MCF 10A (cell line): ENCODE data around the gene RUBCN. TPM values are rescaled to one million over a fixed set of nuclear protein-coding genes. Genes with fewer than 3 reads are reported as not detected.

ENCODE experiments used
- BruUV-seq: library from RNA; stranded (reverse); fragments of 400-500 nt; replicated peaks from 2 replicates; lab custom pipeline; 2021; lab: Mats Ljungman, UMichigan
- CTCF ChIA-PET: fragments of 300-600 bp; sonication (Branson Sonifier 250); formaldehyde crosslinking; extraction: SDS; loops from one replicate; lab custom pipeline; 2021; ENCODE audit warnings: antibody characterized with exemption, inconsistent platforms; lab: Yijun Ruan, JAX
- POLR2A ChIA-PET: fragments of 300-600, 350-650 bp; sonication (Branson Sonifier 250); formaldehyde crosslinking; extraction: SDS; loops from one replicate; lab custom pipeline; 2020; ENCODE audit warnings: antibody characterized with exemption, inconsistent platforms; lab: Yijun Ruan, JAX
- DNase-seq: peaks from one replicate; pipeline ENCODE4 v3.0.0-alpha.2; 2018; ENCODE audit not compliant: unreplicated experiment
- H3K27ac Mint-ChIP-seq: one replicate; pipeline ENCODE4 v1.8.0; 2022; ENCODE audit warnings: mild to moderate bottlenecking, low read depth, mixed read lengths; ENCODE audit not compliant: unreplicated experiment
- H3K27me3 Mint-ChIP-seq: one replicate; pipeline ENCODE4 v1.8.0; 2022; ENCODE audit warnings: mixed read lengths; ENCODE audit not compliant: insufficient read depth, unreplicated experiment
- H3K36me3 Mint-ChIP-seq: one replicate; pipeline ENCODE4 v1.8.0; 2022; ENCODE audit warnings: mild to moderate bottlenecking, moderate library complexity, mixed read lengths; ENCODE audit not compliant: insufficient read depth, unreplicated experiment
- H3K4me1 Mint-ChIP-seq: one replicate; pipeline ENCODE4 v1.8.0; 2022; ENCODE audit warnings: mixed read lengths; ENCODE audit not compliant: insufficient read depth, unreplicated experiment
- H3K4me3 Mint-ChIP-seq: one replicate; pipeline ENCODE4 v1.8.0; 2022; ENCODE audit warnings: mild to moderate bottlenecking, moderate library complexity, mixed read lengths; ENCODE audit not compliant: unreplicated experiment
- H3K9me3 Mint-ChIP-seq: one replicate; pipeline ENCODE4 v1.8.0; 2022; ENCODE audit warnings: mixed read lengths; ENCODE audit not compliant: unreplicated experiment
- CTCF ChIP-seq: fragments of 200-600 bp; IDR thresholded peaks from one replicate; pipeline ENCODE4 v1.8.0; 2022; ENCODE audit warnings: antibody characterized with exemption, mild to moderate bottlenecking; ENCODE audit not compliant: unreplicated experiment
- intact Hi-C: fragments of 100-400 bp; cut with micrococcal nuclease; formaldehyde crosslinking; loops from 2 replicates; pipeline ENCODE4 v1.14.1; 2022
- total RNA-seq: library from RNA; stranded (reverse); gene quantifications from 2 replicates; pipeline ENCODE4 v1.2.3, GENCODE V29; 2022

Gene RUBCN
- total RNA-seq, 1 experiment from 2014 or later, result 29.9 TPM

- ChIA-PET POLR2A (interaction anchor here (0.7 to 7.1 kb wide), 14 partner anchors 10 to 209 kb away, joined by 3 to 76 read pairs (median 6); partner anchors contain the start of genes LRCH3 and RUBCN), CTCF (interaction anchor here (0.6 to 1.5 kb wide), 6 partner anchors 10 to 56 kb away, joined by 3 to 7 read pairs (median 3); no protein-coding TSS in a partner anchor)
Observed at GRCh38 chr3:197749601-197750395, 13.1 kb upstream of the RUBCN start, which contains the start of gene FYTTD1. TSS of gene FYTTD1 (plus strand) at chr3:197749883. CDS start at chr3:197749972, 89 bp downstream.

DNA sequence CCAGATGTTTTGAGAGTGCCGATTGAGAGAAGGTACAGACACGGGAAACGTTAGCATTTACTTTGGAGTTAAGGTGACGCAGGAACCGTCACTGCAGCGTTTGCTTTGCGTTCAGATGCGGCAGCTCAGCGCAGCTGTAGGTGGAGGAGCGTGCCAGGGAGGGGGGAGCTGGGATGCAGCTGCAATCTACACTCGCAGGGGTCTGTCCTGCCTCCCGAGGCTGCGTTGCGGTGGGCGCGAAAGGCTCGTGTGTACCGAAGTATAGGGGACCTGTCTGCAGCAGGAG lies 12.6 kb upstream of the RUBCN start:
- CTCF ChIA-PET, result interaction anchor here (0.6 to 1.5 kb wide), 6 partner anchors 9 to 57 kb away, joined by 3 to 7 read pairs (median 4); no protein-coding TSS in a partner anchor
- intact Hi-C loops, result no loop called here
- no TSS peak for BruUV-seq
- peak overlapping the region; percentile 98 for H3K4me3 Mint-ChIP-seq
- H3K27ac Mint-ChIP-seq, result peak overlapping the region; percentile 97
- no peak for TF ChIP-seq CTCF
- DNase-seq, result peak; percentile 45
- no peaks in the 10 kb centered on the region for H3K9me3 Mint-ChIP-seq
- H3K4me1 Mint-ChIP-seq, result peaks cover 24% of the 10 kb centered on the region
- H3K27me3 Mint-ChIP-seq, result no peaks in the 10 kb centered on the region
- H3K36me3 Mint-ChIP-seq, result peaks cover 7% of the 10 kb centered on the region
- POLR2A ChIA-PET, result interaction anchor here (0.6 to 7.1 kb wide), 14 partner anchors 9 to 209 kb away, joined by 3 to 76 read pairs (median 6); partner anchors contain the start of genes LRCH3 and RUBCN

More at GRCh38 chr3:197749601-197750395, 13.1 kb upstream of the RUBCN start, which contains the start of gene FYTTD1:
- intact Hi-C loops, result loop anchor here (2.0 kb wide), 2 partner anchors 19 to 37 kb away; no protein-coding TSS in a partner anchor
- peak; percentile 16 for TF ChIP-seq CTCF
- Mint-ChIP-seq H3K9me3 (no peaks in the 10 kb centered on the region), H3K27me3 (no peaks in the 10 kb centered on the region), H3K4me3 (peak within 1 kb of the TSS; percentile 98), H3K4me1 (peaks cover 27% of the 10 kb centered on the region), H3K27ac (peak within 1 kb of the TSS; percentile 97), H3K36me3 (peaks cover 7% of the 10 kb centered on the region)
- DNase-seq, result peak; percentile 77
- no TSS peak for BruUV-seq

GRCh38 chr3:197748597-197749314 lies 12.1 kb upstream of the RUBCN start:
- peak overlapping the region; percentile 97 for H3K27ac Mint-ChIP-seq
- no peaks in the 10 kb centered on the region for H3K27me3 Mint-ChIP-seq
- ChIA-PET POLR2A (interaction anchor here (0.6 to 7.1 kb wide), 12 partner anchors 9 to 210 kb away, joined by 3 to 76 read pairs (median 10); partner anchors contain the start of genes LRCH3 and RUBCN), CTCF (interaction anchor here (0.8 to 1.5 kb wide), 5 partner anchors 9 to 45 kb away, joined by 3 to 7 read pairs (median 3); no protein-coding TSS in a partner anchor)
- no peak for TF ChIP-seq CTCF
- H3K9me3 Mint-ChIP-seq, result no peaks in the 10 kb centered on the region
- H3K4me1 Mint-ChIP-seq, result peaks cover 20% of the 10 kb centered on the region
- no TSS peak for BruUV-seq
- peaks cover 7% of the 10 kb centered on the region for H3K36me3 Mint-ChIP-seq
- peak overlapping the region; percentile 98 for H3K4me3 Mint-ChIP-seq
- intact Hi-C loops, result no loop called here
- DNase-seq, result no peak
